ENCODE measurements around the gene KRTAP24-1.

The KRTAP24-1 gene

GRCh38 chr21:30232011-30232410, 50.7 kb downstream of the KRTAP24-1 start:
- Histone ChIP-seq H3K9me3 (ENCODE audit: insufficient read depth, low read length) (no peaks in the 10 kb centered on the region), H3K4me3 (ENCODE audit: low read length) (no peak overlapping the region), H3K4me2 (ENCODE audit: low read length) (no peak overlapping the region), H3K9ac (ENCODE audit: low read length) (no peak overlapping the region), H3K36me3 (replicated peaks; ENCODE audit: low read depth, low read length) (no peaks in the 10 kb centered on the region), H4K20me1 (ENCODE audit: insufficient read depth, low read length) (no peaks in the 10 kb centered on the region), H2AFZ (ENCODE audit: low read depth, low read length) (no peak overlapping the region), H3K27ac (ENCODE audit: low read length) (no peak overlapping the region), H3K27me3 (ENCODE audit: low read depth, low read length) (no peaks in the 10 kb centered on the region), H3K4me1 (ENCODE audit: low read length) (no peaks in the 10 kb centered on the region), H3K79me2 (ENCODE audit: low read length) (no peaks in the 10 kb centered on the region)
- no peak for TF ChIP-seq CTCF (IDR thresholded peaks at IDR 0.05; ENCODE audit: low read depth, low read length)
- TF ChIP-seq EZH2phosphoT487 (IDR thresholded peaks at IDR 0.05; ENCODE audit: low read depth) = no peak

All from OCI-LY3 (cell line).